ENCODE measurements around the gene MME.
"Not testable (repeated sequence)": the region's sequence is repeated elsewhere in the genome, so short reads cannot be mapped to it uniquely, and the experiment has no call there.

MME gene

DNA sequence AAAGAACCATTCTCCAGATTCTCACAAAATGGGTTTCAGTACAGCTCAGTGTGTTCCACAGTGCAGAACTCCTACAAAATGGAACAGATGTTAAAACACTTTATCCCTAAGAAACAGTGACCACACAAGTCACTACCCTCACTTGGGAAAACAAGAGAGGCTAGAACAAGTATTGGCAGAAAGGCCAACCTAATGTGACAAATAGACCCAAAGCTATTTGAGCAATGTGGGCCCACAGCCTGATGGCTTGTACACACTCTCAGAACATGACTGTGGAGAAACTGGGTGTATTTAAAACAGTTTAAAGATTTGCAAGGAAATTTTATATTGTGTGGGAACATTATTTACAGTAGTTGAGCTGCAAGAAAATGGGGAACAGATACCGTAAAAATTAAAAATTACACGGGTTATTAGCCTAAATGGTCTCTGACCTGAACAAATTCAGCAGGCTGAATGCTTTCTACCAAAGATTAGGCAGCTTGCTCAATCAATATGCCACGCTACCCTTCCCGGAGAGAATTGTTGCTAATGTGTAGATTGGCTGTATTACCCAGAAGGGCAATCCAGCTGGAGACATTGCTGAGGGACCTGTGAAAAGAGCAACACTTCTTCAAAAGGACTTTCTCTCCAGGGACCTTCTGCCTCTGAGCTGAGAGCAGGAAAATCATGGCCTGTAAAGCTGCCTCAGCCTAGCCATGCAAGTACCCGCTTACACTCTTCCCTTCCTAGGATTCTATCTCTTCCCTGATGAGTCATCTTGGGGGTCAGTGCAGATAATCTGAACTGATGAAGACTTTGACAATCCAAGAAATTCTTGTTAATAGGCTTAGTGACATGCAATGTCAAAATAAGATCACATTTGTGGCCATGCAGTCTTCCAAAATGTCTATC, 116.3 kb downstream of the MME start:
- Histone ChIP-seq H3K27me3 (ENCODE audit: control insufficient read depth, insufficient read depth, low read length) (no peaks in the 10 kb centered on the region), H3K4me3 (ENCODE audit: low read depth, low read length) (no peak overlapping the region), H3K9me3 (ENCODE audit: control insufficient read depth, insufficient read depth, low read length) (no peaks in the 10 kb centered on the region), H3K4me1 (ENCODE audit: control insufficient read depth, insufficient read depth, low read length) (no peaks in the 10 kb centered on the region), H3K36me3 (ENCODE audit: control insufficient read depth, insufficient read depth, low read length) (no peaks in the 10 kb centered on the region), H3K9ac (ENCODE audit: low read depth, low read length) (no peak overlapping the region)

DNA sequence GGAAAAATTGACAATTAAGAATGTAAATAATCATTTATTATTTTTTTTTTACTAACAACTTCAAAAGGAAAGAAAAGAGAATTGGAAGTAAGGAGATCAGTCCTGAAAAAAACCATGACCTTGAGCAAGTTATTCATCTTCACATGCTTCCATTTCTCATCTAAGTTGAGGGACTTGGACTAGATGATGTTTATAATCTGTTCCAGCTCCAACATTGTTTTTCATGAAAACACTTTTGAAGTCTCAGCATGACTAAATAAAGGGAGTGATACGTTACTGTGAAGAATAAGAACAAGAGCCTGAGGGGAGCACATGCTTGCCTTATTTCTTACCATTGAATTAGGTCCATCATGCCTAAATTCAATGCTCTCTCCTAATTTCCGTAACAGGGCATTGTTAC, 117.7 kb downstream of the MME start:
- Histone ChIP-seq H3K4me1 (ENCODE audit: control insufficient read depth, insufficient read depth, low read length) (no peaks in the 10 kb centered on the region), H3K9ac (ENCODE audit: low read depth, low read length) (no peak overlapping the region), H3K27me3 (ENCODE audit: control insufficient read depth, insufficient read depth, low read length) (no peaks in the 10 kb centered on the region), H3K4me3 (ENCODE audit: low read depth, low read length) (no peak overlapping the region), H3K36me3 (ENCODE audit: control insufficient read depth, insufficient read depth, low read length) (no peaks in the 10 kb centered on the region), H3K9me3 (ENCODE audit: control insufficient read depth, insufficient read depth, low read length) (no peaks in the 10 kb centered on the region)

DNA sequence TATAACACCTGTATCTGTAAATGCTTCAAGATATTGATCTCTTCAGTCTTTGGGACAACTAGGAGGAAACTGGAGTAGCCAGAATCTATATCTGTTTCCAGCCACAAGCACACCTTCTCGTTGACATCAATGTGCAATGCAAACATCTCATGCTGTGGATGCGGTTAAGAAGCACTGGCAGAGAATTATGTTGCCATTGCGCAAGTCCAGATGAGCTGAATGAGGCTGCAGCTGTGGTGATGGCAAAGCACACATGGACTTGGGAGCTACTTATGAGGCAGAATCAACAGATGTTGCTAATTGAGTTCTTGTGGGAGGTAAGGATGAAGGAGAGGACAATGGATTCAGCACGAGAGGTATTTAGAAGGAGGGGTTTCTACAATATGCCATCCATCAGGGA, 122.5 kb downstream of the MME start:
- H3K4me3 ChIP-seq (ENCODE audit: low read depth, low read length) = no peak overlapping the region

DNA sequence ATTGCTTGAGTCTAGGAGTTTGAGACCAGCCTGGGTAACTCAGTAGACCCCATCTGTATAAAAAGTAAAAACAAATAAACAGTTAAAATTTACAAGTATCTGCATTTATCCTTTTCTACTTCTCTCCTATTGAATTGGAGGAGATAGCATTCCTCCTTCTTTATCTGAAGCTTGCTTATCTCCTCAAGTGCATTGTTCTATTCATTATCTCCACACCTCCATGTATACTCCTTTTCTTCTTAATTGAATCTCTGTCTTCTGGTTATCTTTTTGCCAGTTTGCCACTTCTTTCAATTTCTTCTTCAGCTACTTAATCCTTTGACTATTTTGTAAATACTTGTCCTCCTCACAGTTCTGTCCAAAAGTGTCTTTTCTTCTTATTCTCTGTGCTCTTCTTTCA, 124.7 kb downstream of the MME start:
- Histone ChIP-seq H3K4me1 (ENCODE audit: control insufficient read depth, insufficient read depth, low read length) (no peaks in the 10 kb centered on the region), H3K36me3 (ENCODE audit: control insufficient read depth, insufficient read depth, low read length) (no peaks in the 10 kb centered on the region), H3K9ac (ENCODE audit: low read depth, low read length) (no peak overlapping the region), H3K4me3 (ENCODE audit: low read depth, low read length) (no peak overlapping the region), H3K9me3 (ENCODE audit: control insufficient read depth, insufficient read depth, low read length) (no peaks in the 10 kb centered on the region), H3K27me3 (ENCODE audit: control insufficient read depth, insufficient read depth, low read length) (no peaks in the 10 kb centered on the region)

More for the DNA sequence above, 122.5 kb downstream of the MME start:
- no peaks in the 10 kb centered on the region for H3K4me1 ChIP-seq (ENCODE audit: control insufficient read depth, insufficient read depth, low read length)
- H3K27me3 ChIP-seq (ENCODE audit: control insufficient read depth, insufficient read depth, low read length) = no peaks in the 10 kb centered on the region
- H3K9me3 ChIP-seq (ENCODE audit: control insufficient read depth, insufficient read depth, low read length) = no peaks in the 10 kb centered on the region
- H3K9ac ChIP-seq (ENCODE audit: low read depth, low read length) = no peak overlapping the region
- H3K36me3 ChIP-seq (ENCODE audit: control insufficient read depth, insufficient read depth, low read length) = no peaks in the 10 kb centered on the region

DNA sequence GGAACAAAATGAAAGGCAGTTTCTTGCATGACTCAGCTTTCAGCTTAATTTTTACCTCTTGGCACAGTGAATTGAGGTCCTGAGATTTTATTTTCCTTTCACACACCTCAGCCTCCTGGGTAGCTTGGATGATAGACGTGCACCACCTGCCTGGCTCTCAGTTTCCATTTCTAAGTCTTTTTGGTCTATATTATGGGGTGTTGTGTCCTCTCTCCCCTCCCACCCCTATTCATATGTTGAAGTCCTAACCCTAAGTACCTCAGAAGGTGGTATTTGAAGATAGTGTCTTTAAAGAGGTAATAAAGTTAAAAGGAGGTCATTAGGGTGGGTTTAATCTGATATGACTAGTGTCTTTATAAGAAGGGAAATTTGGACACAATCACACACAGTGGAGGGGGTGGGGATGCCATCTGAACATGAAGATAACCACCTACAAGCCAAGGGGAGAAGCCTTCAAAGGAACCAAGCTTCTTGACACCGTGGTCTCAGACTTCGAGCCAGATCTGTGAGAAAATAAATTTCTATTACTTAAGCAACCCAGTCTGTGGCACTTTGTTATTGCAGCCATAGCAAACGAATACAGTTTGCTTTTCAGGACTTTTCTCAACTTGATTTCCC, 128.2 kb downstream of the MME start:
- Histone ChIP-seq H3K27me3 (ENCODE audit: control insufficient read depth, insufficient read depth, low read length) (no peaks in the 10 kb centered on the region), H3K9me3 (ENCODE audit: control insufficient read depth, insufficient read depth, low read length) (no peaks in the 10 kb centered on the region), H3K4me1 (ENCODE audit: control insufficient read depth, insufficient read depth, low read length) (no peaks in the 10 kb centered on the region), H3K36me3 (ENCODE audit: control insufficient read depth, insufficient read depth, low read length) (no peaks in the 10 kb centered on the region), H3K4me3 (ENCODE audit: low read depth, low read length) (no peak overlapping the region), H3K9ac (ENCODE audit: low read depth, low read length) (no peak overlapping the region)

DNA sequence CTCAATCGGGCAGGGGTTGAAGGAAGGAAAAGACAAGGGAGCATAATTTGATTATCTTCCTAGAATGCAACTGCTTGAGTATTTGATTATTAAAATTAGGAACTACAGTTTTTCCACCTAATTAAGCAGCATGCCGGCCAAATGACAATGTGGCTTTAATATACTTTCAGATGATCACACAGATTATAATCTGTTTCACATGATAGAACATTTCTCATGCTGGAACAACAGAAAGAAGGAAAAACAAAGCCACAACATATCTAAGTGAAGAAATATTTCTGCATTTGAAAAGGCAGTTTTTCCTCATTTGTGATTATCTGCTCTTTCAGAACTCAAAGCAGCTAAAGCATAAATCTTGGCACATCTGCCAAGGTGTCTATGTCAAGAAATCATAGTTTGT, 130.6 kb downstream of the MME start:
- no peaks in the 10 kb centered on the region for H3K27me3 ChIP-seq (ENCODE audit: control insufficient read depth, insufficient read depth, low read length)
- H3K9ac ChIP-seq (ENCODE audit: low read depth, low read length) = no peak overlapping the region
- no peak overlapping the region for H3K4me3 ChIP-seq (ENCODE audit: low read depth, low read length)
- H3K9me3 ChIP-seq (ENCODE audit: control insufficient read depth, insufficient read depth, low read length) = no peaks in the 10 kb centered on the region
- no peaks in the 10 kb centered on the region for H3K36me3 ChIP-seq (ENCODE audit: control insufficient read depth, insufficient read depth, low read length)
- H3K4me1 ChIP-seq (ENCODE audit: control insufficient read depth, insufficient read depth, low read length) = no peaks in the 10 kb centered on the region

DNA sequence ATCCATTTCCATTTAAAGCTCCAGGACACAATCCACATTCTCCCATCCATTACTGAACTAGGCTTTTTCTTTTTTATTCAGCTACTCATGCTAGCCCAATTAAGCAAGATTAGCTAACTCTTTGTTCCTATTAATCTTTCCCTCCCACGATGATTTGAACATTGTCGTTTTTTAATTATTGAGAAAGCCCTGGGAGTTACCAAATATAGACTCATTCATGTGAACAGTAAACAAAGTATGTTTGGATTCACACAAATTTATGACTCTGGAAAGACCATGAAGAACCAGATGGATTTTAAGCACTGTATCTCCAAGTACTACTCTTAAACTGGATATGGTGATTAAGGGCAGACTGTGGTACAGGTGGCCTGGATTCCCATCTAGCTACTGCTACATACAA, 131.1 kb downstream of the MME start:
- Histone ChIP-seq H3K9me3 (ENCODE audit: control insufficient read depth, insufficient read depth, low read length) (no peaks in the 10 kb centered on the region), H3K36me3 (ENCODE audit: control insufficient read depth, insufficient read depth, low read length) (no peaks in the 10 kb centered on the region), H3K27me3 (ENCODE audit: control insufficient read depth, insufficient read depth, low read length) (no peaks in the 10 kb centered on the region), H3K9ac (ENCODE audit: low read depth, low read length) (no peak overlapping the region), H3K4me3 (ENCODE audit: low read depth, low read length) (no peak overlapping the region), H3K4me1 (ENCODE audit: control insufficient read depth, insufficient read depth, low read length) (no peaks in the 10 kb centered on the region)

DNA sequence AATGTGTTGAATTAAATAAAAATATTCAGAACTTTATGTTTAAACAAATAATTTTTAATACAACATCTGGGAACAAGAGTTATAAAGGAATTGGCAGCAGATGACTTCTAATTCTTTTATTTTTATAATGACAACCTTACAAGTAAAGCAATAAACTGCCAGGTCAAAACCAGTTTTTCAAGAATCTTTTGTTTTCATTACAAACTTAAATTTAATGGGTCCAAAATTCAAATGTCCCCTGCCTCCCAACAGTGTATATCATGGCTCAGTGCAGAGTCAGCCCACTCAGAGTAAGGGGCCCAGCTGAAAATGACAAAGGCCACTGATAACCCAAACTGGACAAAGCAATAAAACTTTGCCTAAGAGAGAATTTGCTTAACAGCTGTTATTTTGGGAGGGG, 131.8 kb downstream of the MME start:
- Histone ChIP-seq H3K9me3 (ENCODE audit: control insufficient read depth, insufficient read depth, low read length) (no peaks in the 10 kb centered on the region), H3K36me3 (ENCODE audit: control insufficient read depth, insufficient read depth, low read length) (no peaks in the 10 kb centered on the region), H3K4me1 (ENCODE audit: control insufficient read depth, insufficient read depth, low read length) (no peaks in the 10 kb centered on the region), H3K27me3 (ENCODE audit: control insufficient read depth, insufficient read depth, low read length) (no peaks in the 10 kb centered on the region), H3K9ac (ENCODE audit: low read depth, low read length) (no peak overlapping the region), H3K4me3 (ENCODE audit: low read depth, low read length) (no peak overlapping the region)

DNA sequence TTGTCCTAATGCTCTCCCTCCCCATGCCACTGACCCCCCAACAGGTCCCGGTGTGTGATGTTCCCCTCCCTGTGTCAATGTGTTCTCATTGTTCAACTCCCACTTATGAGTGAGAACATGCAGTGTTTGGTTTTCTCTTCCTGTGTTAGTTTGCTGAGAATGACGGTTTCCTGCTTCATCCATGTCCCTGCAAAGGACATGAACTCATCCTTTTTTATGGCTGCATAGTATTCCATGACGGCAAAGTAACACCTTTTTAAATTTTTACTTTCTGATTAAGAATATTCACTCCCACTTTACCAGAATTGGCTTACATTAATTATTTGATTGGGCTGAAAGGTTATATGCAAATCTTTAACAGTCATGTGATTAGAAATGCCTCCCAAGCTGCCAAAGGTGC, 135.9 kb downstream of the MME start:
- not testable (repeated sequence) for H3K27me3 ChIP-seq (ENCODE audit: control insufficient read depth, insufficient read depth, low read length); H3K9me3 ChIP-seq (ENCODE audit: control insufficient read depth, insufficient read depth, low read length); H3K36me3 ChIP-seq (ENCODE audit: control insufficient read depth, insufficient read depth, low read length); H3K4me3 ChIP-seq (ENCODE audit: low read depth, low read length); H3K9ac ChIP-seq (ENCODE audit: low read depth, low read length); H3K4me1 ChIP-seq (ENCODE audit: control insufficient read depth, insufficient read depth, low read length)

DNA sequence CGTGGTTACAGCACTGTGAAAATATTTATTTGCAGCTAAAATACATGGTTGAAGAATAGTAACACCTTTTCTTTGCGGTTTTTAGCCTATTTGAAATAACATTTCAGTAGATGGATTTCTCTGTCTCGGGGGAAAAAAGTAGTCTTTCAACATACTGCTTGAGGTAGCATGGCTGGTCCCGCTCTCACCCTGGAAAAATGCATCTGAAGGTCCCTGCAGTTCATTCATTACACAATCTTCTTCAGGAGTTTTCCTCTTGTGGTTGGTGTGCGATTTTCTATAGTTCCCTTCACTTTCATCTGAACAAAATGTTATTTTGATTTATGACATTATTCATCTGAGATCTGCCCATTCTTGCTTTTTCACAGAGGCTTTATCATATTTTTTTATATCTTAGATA, 137.5 kb downstream of the MME start:
- Histone ChIP-seq H3K9me3 (ENCODE audit: control insufficient read depth, insufficient read depth, low read length) (no peaks in the 10 kb centered on the region), H3K4me3 (ENCODE audit: low read depth, low read length) (no peak overlapping the region), H3K36me3 (ENCODE audit: control insufficient read depth, insufficient read depth, low read length) (no peaks in the 10 kb centered on the region), H3K9ac (ENCODE audit: low read depth, low read length) (no peak overlapping the region), H3K27me3 (ENCODE audit: control insufficient read depth, insufficient read depth, low read length) (no peaks in the 10 kb centered on the region), H3K4me1 (ENCODE audit: control insufficient read depth, insufficient read depth, low read length) (no peaks in the 10 kb centered on the region)

DNA sequence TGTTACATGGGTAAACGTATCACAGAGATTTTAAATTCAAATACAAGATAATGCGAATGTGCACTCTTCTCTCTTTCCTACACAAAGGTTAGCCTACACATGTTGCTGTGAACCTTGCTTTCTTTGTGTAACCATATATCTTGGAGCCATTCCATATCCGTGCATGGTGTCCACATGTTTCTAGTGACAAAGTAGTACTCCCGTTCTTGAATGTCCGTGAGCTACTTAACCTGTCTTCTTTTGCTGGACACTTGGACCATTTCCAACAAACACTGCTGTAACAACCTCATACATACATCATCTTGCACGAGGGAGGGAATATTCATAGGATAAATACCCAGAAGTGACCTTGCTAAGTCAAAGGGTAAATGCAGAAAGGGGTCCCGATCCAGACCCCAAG, 138.3 kb downstream of the MME start:
- Histone ChIP-seq H3K9me3 (ENCODE audit: control insufficient read depth, insufficient read depth, low read length) (no peaks in the 10 kb centered on the region), H3K36me3 (ENCODE audit: control insufficient read depth, insufficient read depth, low read length) (no peaks in the 10 kb centered on the region), H3K27me3 (ENCODE audit: control insufficient read depth, insufficient read depth, low read length) (no peaks in the 10 kb centered on the region), H3K4me1 (ENCODE audit: control insufficient read depth, insufficient read depth, low read length) (no peaks in the 10 kb centered on the region), H3K4me3 (ENCODE audit: low read depth, low read length) (no peak overlapping the region), H3K9ac (ENCODE audit: low read depth, low read length) (no peak overlapping the region)

DNA sequence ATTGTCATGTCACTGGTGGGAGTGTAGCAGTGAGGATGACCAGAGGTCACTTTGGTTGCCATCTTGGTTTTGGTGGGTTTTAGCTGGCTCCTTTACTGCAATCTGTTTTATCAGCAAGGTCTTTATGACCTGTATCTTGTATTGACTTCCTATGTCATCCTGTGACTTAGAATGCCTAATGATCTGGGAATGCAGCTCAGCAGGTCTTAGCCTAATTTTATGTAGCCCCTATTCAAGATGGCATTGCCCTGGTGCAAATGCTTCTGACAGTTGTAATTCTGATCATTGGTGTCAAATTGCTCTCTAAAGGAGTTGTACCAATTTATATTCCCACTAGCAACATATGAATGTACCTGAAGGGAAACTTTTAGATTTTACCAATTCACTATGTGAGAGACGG, 139.0 kb downstream of the MME start:
- no peaks in the 10 kb centered on the region for H3K9me3 ChIP-seq (ENCODE audit: control insufficient read depth, insufficient read depth, low read length)
- no peaks in the 10 kb centered on the region for H3K36me3 ChIP-seq (ENCODE audit: control insufficient read depth, insufficient read depth, low read length)
- H3K9ac ChIP-seq (ENCODE audit: low read depth, low read length) = no peak overlapping the region
- no peaks in the 10 kb centered on the region for H3K4me1 ChIP-seq (ENCODE audit: control insufficient read depth, insufficient read depth, low read length)
- no peak overlapping the region for H3K4me3 ChIP-seq (ENCODE audit: low read depth, low read length)
- H3K27me3 ChIP-seq (ENCODE audit: control insufficient read depth, insufficient read depth, low read length) = no peaks in the 10 kb centered on the region

Measured in iPS-15b (cell line).